ENCODE results near the gene TMEM272.

Gene TMEM272

GRCh38 chr13:51849145-51850101 is 4.4 kb upstream of the TMEM272 start:
- DNase-seq = peak in 1 of 5 experiments; percentile 42

- no peak for DNase-seq
Measured at GRCh38 chr13:51848674-51849073, 3.7 kb upstream of the TMEM272 start.

GRCh38 chr13:51846756-51847155 is 1.8 kb upstream of the TMEM272 start:
- no peak for DNase-seq

GRCh38 chr13:51845574-51846318 is 769 bp upstream of the TMEM272 start:
- no peak for DNase-seq

- no peak for DNase-seq
Measured at GRCh38 chr13:51843529-51843928, 1.4 kb downstream of the TMEM272 start.

GRCh38 chr13:51841732-51842131 is 3.2 kb downstream of the TMEM272 start:
- no peak for DNase-seq

- no peak for DNase-seq
Measured at GRCh38 chr13:51840917-51841316, 4.1 kb downstream of the TMEM272 start.

- DNase-seq = no peak
Measured at GRCh38 chr13:51839711-51840540, 5.1 kb downstream of the TMEM272 start.

GRCh38 chr13:51838240-51838846 is 6.6 kb downstream of the TMEM272 start:
- no peak for DNase-seq

- DNase-seq = no peak
Measured at GRCh38 chr13:51837016-51837415, 8.0 kb downstream of the TMEM272 start.

GRCh38 chr13:51834581-51835171 is 10.3 kb downstream of the TMEM272 start:
- DNase-seq = no peak

GRCh38 chr13:51833980-51834379 is 11.0 kb downstream of the TMEM272 start:
- DNase-seq = no peak

GRCh38 chr13:51832471-51833152 is 12.4 kb downstream of the TMEM272 start:
- DNase-seq = peak in 4 of 5 experiments; percentile 26 to 54 (median 44)

- no peak for DNase-seq
Measured at GRCh38 chr13:51831519-51831918, 13.5 kb downstream of the TMEM272 start.

GRCh38 chr13:51829568-51829899 is 15.4 kb downstream of the TMEM272 start:
- no peak for DNase-seq

- no peak for DNase-seq
Measured at GRCh38 chr13:51828730-51829567, 16.0 kb downstream of the TMEM272 start.

GRCh38 chr13:51827254-51827653 is 17.7 kb downstream of the TMEM272 start:
- no peak for DNase-seq

- DNase-seq = no peak
Measured at GRCh38 chr13:51826606-51827005, 18.4 kb downstream of the TMEM272 start.

- DNase-seq = no peak
Measured at GRCh38 chr13:51825681-51826254, 19.2 kb downstream of the TMEM272 start.

- DNase-seq = peak in 2 of 5 experiments; percentile 60 to 83
Measured at GRCh38 chr13:51825165-51825592, 19.8 kb downstream of the TMEM272 start.

Data from T-helper 2 cell (primary cell).